Neuronal stem cell (in vitro differentiated cells): Measurements from ENCODE around the gene KIAA1549.
"Not testable (repeated sequence)": the region's sequence is repeated elsewhere in the genome, so short reads cannot be mapped to it uniquely, and the experiment has no call there.

Experiments
- DNase-seq: peaks from one replicate; pipeline ENCODE4 v3.0.0-alpha.2; 2013; ENCODE audit warnings: low spot score
- H2AFZ ChIP-seq: one replicate; pipeline ENCODE4 v1.6.1; 2013; ENCODE audit warnings: mild to moderate bottlenecking, low read length, inconsistent platforms
- H2AK5ac ChIP-seq: 2 replicates; pipeline ENCODE4 v1.6.1; 2013; ENCODE audit warnings: low read depth, mild to moderate bottlenecking, inconsistent platforms, low read length, moderate library complexity, mixed read lengths
- H2BK120ac ChIP-seq: 2 replicates; pipeline ENCODE4 v1.6.1; 2013; ENCODE audit warnings: low read depth, mild to moderate bottlenecking, inconsistent platforms, low read length, moderate library complexity, mixed read lengths
- H2BK12ac ChIP-seq: one replicate; pipeline ENCODE4 v1.6.1; 2013; ENCODE audit warnings: low read length, inconsistent platforms
- H2BK15ac ChIP-seq: 2 replicates; pipeline ENCODE4 v1.6.1; 2013; ENCODE audit warnings: mild to moderate bottlenecking, low read length, inconsistent platforms, mixed read lengths
- H2BK5ac ChIP-seq: one replicate; pipeline ENCODE4 v1.6.1; 2013; ENCODE audit warnings: inconsistent platforms, mild to moderate bottlenecking, low read length, moderate library complexity
- H3K14ac ChIP-seq: one replicate; pipeline ENCODE4 v1.6.1; 2013; ENCODE audit warnings: low read length, inconsistent platforms
- H3K18ac ChIP-seq: 2 replicates; pipeline ENCODE4 v1.6.1; 2013; ENCODE audit warnings: low read length, inconsistent platforms
- H3K23ac ChIP-seq: 2 replicates; pipeline ENCODE4 v1.6.1; 2013; ENCODE audit warnings: low read depth, mild to moderate bottlenecking, mixed read lengths, low read length, inconsistent platforms; ENCODE audit not compliant: poor library complexity
- H3K27ac ChIP-seq: replicated peaks from 3 replicates; pipeline ENCODE4 v1.5.1; 2013; ENCODE audit warnings: low read length, inconsistent platforms
- H3K27me3 ChIP-seq, 3 experiments: 2 replicates each; pipeline ENCODE4 v1.6.1; 2013; ENCODE audit warnings: low read length in 3 of 3, mild to moderate bottlenecking in 2 of 3, inconsistent platforms in 1 of 3, low read depth in 1 of 3, mixed read lengths in 1 of 3, moderate library complexity in 1 of 3; ENCODE audit not compliant: control insufficient read depth in 3 of 3, insufficient read depth in 3 of 3
- H3K36me3 ChIP-seq, 2 donors: replicated peaks in 1 of 2; 2 replicates each; pipeline ENCODE4 v1.6.1; 2013; ENCODE audit warnings: low read length in 2 of 2; ENCODE audit not compliant: control insufficient read depth in 2 of 2, insufficient read depth in 2 of 2
- H3K4ac ChIP-seq: 2 replicates; pipeline ENCODE4 v1.6.1; 2013; ENCODE audit warnings: inconsistent platforms, mild to moderate bottlenecking, low read length, moderate library complexity
- H3K4me1 ChIP-seq, 2 donors: 1 replicate in 1 of 2; 2 replicates in 1 of 2; pipeline ENCODE4 v1.6.1; 2013; ENCODE audit warnings: low read length in 2 of 2, low read depth in 1 of 2; ENCODE audit not compliant: control insufficient read depth in 2 of 2, insufficient read depth in 1 of 2
- H3K4me2 ChIP-seq: one replicate; pipeline ENCODE4 v1.6.1; 2013; ENCODE audit warnings: mild to moderate bottlenecking, low read length, inconsistent platforms; ENCODE audit not compliant: insufficient read depth, poor library complexity, severe bottlenecking
- H3K4me3 ChIP-seq, 2 donors: 2 replicates each; pipeline ENCODE4 v1.5.1; 2013; ENCODE audit warnings: low read length in 2 of 2, mild to moderate bottlenecking in 2 of 2, inconsistent platforms in 1 of 2, moderate library complexity in 1 of 2
- H3K79me1 ChIP-seq: one replicate; pipeline ENCODE4 v1.6.1; 2013; ENCODE audit warnings: low read depth, mild to moderate bottlenecking, inconsistent platforms, low read length, moderate library complexity
- H3K9ac ChIP-seq: one replicate; pipeline ENCODE4 v1.6.1; 2013; ENCODE audit warnings: mild to moderate bottlenecking, low read depth, low read length, inconsistent platforms; ENCODE audit not compliant: poor library complexity
- H3K9me3 ChIP-seq, 2 donors: replicated peaks in 1 of 2; 2 replicates each; pipeline versions ENCODE3 to v1.6.1; 2013; ENCODE audit warnings: low read length in 2 of 2, mild to moderate bottlenecking in 2 of 2, inconsistent platforms in 1 of 2, low read depth in 1 of 2, mixed read lengths in 1 of 2, moderate library complexity in 1 of 2; ENCODE audit not compliant: control insufficient read depth in 2 of 2, insufficient read depth in 1 of 2
- H4K8ac ChIP-seq: one replicate; pipeline ENCODE4 v1.6.1; 2013; ENCODE audit warnings: low read depth, mild to moderate bottlenecking, inconsistent platforms, low read length, moderate library complexity
- H4K91ac ChIP-seq: one replicate; pipeline ENCODE4 v1.6.1; 2013; ENCODE audit warnings: low read length, low read depth, mild to moderate bottlenecking, inconsistent platforms; ENCODE audit not compliant: poor library complexity
- WGBS, 2 donors: extraction: QIAGEN DNeasy Blood & Tissue Kit; methylation state at CpG; one replicate each; pipeline ENCODE4 v1.1.7; 2013; ENCODE audit warnings: missing lambda C conversion rate in 2 of 2, mixed read lengths in 1 of 2; ENCODE audit not compliant: insufficient read length in 2 of 2, insufficient replicate concordance in 1 of 2; ENCODE audit errors: extremely low coverage in 2 of 2; 5-methylcytosine and 5-hydroxymethylcytosine counted together

The KIAA1549 gene

DNA sequence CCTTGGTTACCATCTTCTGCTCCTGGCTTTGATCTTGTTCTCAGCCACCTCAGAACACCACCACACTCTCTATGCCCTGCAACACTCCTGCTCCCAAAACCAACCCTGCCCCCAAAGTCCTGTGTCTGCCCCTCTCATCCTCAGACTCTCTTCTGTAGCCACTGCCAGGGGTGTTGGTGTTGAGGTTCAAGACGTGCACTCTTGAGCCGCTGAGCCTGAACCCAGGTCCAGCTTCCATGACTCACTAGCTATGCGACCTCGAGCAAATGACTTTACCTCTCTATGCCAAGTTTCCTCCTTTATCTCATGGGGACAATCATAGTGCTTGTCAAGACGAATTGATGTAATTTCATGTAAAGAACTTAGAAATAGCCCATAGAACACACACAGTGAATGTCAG lies 182.4 kb downstream of the KIAA1549 start:
- H2AFZ ChIP-seq, result no peak overlapping the region
- no peak overlapping the region for H2BK5ac ChIP-seq
- peak overlapping the region; percentile 44 for H2AK5ac ChIP-seq
- no peak overlapping the region for H3K4me3 ChIP-seq
- H3K27me3 ChIP-seq, result peaks cover 0 to 19% (median 0%) of the 10 kb centered on the region in 3 experiments
- H3K4me2 ChIP-seq, result no peak overlapping the region
- no peaks in the 10 kb centered on the region for H3K9me3 ChIP-seq
- no peak overlapping the region for H3K23ac ChIP-seq
- peaks cover 0 to 10% of the 10 kb centered on the region in 2 donors for H3K4me1 ChIP-seq
- H3K9ac ChIP-seq, result peak overlapping the region; percentile 24
- H4K8ac ChIP-seq, result no peak overlapping the region
- no peak overlapping the region for H2BK15ac ChIP-seq
- peaks cover 1% of the 10 kb centered on the region for H3K79me1 ChIP-seq
- peak overlapping the region; percentile 39 for H3K18ac ChIP-seq
- H2BK120ac ChIP-seq, result no peak overlapping the region
- H3K14ac ChIP-seq, result no peak overlapping the region
- H3K36me3 ChIP-seq, result no peaks in the 10 kb centered on the region
- no CpG with 5 or more reads among the region's 5 CpGs for whole genome bisulfite sequencing, 2 donors
- no peak for DNase-seq
- H2BK12ac ChIP-seq, result no peak overlapping the region
- H3K4ac ChIP-seq, result no peak overlapping the region
- no peak overlapping the region for H4K91ac ChIP-seq
- no peak overlapping the region for H3K27ac ChIP-seq

DNA sequence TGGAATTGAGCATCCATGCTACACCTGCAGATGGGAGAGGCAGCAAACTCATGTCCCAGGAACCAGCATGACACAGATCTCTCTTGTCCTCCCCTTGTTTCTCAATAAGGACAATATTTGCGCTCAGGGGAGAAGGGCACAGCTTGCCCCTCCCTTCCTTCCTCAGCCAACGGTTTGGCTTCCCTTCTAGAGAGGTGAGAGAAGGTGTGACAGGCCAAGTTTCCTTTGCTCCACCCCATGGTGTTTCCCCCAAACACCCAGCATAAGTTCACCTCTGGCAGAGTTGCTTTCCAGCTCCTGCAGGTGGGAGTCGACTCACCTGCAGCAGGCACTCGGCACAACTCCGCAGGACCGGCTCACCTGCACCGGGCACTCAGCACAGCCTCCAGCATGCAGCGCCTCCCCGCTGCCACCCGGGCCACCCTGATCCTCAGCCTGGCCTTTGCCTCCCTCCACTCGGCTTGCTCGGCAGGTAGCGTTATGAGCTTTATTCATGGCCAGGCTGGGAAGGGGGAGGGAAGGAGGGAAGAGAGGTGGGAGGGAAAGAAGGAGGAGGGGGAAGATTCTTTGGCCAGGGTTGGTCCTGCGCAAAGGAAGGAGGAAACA lies 183.4 kb downstream of the KIAA1549 start, which contains the start of the genes ATP6V0A4 and TMEM213:
TSS of gene ATP6V0A4 (minus strand) at position 482 of the 606 bp plus-strand sequence. CDS start 26,949 bp downstream, outside the sequence.
TSS of gene TMEM213 (plus strand) at position 280 of the 606 bp plus-strand sequence. CDS start at position 391, 111 bp downstream.
- Histone ChIP-seq H3K4me3 (no peak within 1 kb of the TSS), H2AK5ac (peak within 1 kb of the TSS; percentile 44), H2BK12ac (no peak within 1 kb of the TSS), H2BK120ac (no peak within 1 kb of the TSS), H3K9me3 (no peaks in the 10 kb centered on the region), H3K9ac (peak within 1 kb of the TSS; percentile 32), H4K91ac (no peak within 1 kb of the TSS), H2AFZ (no peak within 1 kb of the TSS), H3K27ac (no peak within 1 kb of the TSS), H3K36me3 (no peaks in the 10 kb centered on the region), H3K18ac (peak within 1 kb of the TSS; percentile 39), H3K4me2 (peak within 1 kb of the TSS; percentile 37), H3K23ac (peak within 1 kb of the TSS; percentile 37), H3K14ac (no peak within 1 kb of the TSS), H3K4me1 (peaks cover 0 to 10% of the 10 kb centered on the region in 2 donors), H3K4ac (no peak within 1 kb of the TSS), H3K79me1 (no peaks in the 10 kb centered on the region), H2BK5ac (no peak within 1 kb of the TSS), H3K27me3 (peaks cover 0 to 24% (median 0%) of the 10 kb centered on the region in 3 experiments), H2BK15ac (no peak within 1 kb of the TSS), H4K8ac (peak within 1 kb of the TSS; percentile 97)
- DNase-seq, result no peak
- no CpG with 5 or more reads among the region's 14 CpGs for WGBS, 2 donors

DNA sequence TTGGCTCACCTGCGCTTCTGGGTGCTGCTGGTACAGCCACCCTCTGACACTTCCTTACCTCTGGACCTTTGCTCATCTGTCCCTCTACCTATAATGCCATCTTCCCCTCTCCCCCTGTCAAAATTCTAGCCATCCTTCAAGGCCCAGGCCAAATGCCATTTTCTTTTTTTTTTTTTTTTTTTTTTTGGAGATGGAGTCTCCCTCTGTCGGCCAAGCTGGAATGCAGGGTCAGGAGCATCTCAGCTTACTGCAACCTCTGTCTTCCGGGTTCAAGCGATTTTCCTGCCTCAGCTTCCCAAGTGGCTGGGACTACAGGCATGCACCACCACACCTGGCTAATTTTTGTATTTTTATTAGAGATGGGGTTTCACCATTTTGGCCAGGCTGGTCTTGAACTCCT lies 184.1 kb downstream of the KIAA1549 start:
- not testable (repeated sequence) for H3K9ac ChIP-seq, DNase-seq, H3K14ac ChIP-seq, H3K4me2 ChIP-seq, H4K91ac ChIP-seq, H2BK120ac ChIP-seq, H3K36me3 ChIP-seq, H2AFZ ChIP-seq, H3K9me3 ChIP-seq, H2BK12ac ChIP-seq, H3K79me1 ChIP-seq, H2AK5ac ChIP-seq, H2BK5ac ChIP-seq, H3K18ac ChIP-seq, H3K23ac ChIP-seq, H3K4ac ChIP-seq, H2BK15ac ChIP-seq, H4K8ac ChIP-seq, H3K4me3 ChIP-seq, H3K27ac ChIP-seq
- no CpG with 5 or more reads among the region's 4 CpGs for WGBS, 2 donors
- H3K27me3 ChIP-seq, result peaks cover 0 to 24% (median 0%) of the 10 kb centered on the region in 3 experiments
- peaks cover 0 to 10% of the 10 kb centered on the region in 2 donors for H3K4me1 ChIP-seq

DNA sequence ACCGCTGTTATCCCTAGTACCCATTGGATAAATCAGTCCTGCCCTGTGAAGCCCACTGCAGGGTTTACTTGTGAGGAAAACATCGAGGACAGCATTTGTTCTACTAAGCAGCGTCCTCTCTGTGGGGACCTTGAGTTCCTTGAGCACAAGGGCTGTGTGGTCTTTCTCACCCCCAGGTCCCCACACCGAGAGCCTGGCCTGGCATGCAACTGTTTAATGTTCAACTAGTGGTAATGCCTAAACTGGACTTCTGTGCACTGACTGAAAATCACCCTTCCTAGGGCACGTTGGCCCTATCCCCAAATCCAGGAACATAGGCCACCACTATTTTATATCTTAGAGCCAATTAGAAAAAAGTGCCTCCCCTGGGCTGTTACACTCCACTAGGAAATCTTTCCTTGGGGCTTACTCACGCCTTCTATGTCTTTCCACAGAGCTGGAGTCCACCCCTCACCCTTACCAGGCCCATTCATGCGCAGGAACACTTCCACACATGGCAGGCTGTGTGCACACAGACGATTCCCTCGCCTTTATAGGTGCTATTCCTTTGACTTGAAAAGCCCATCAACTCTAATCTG lies 185.1 kb downstream of the KIAA1549 start:
- no peak overlapping the region for H4K91ac ChIP-seq
- no peak overlapping the region for H3K14ac ChIP-seq
- no peak overlapping the region for H3K4me3 ChIP-seq
- no peak overlapping the region for H2BK5ac ChIP-seq
- H2BK120ac ChIP-seq, result no peak overlapping the region
- H3K23ac ChIP-seq, result no peak overlapping the region
- no peak overlapping the region for H2AK5ac ChIP-seq
- no peak overlapping the region for H4K8ac ChIP-seq
- DNase-seq, result no peak
- H3K18ac ChIP-seq, result no peak overlapping the region
- no peak overlapping the region for H3K4ac ChIP-seq
- H3K9me3 ChIP-seq, result no peaks in the 10 kb centered on the region
- no peak overlapping the region for H2BK12ac ChIP-seq
- H3K4me1 ChIP-seq, result peaks cover 0 to 10% of the 10 kb centered on the region in 2 donors
- H3K79me1 ChIP-seq, result no peaks in the 10 kb centered on the region
- H2BK15ac ChIP-seq, result no peak overlapping the region
- no peak overlapping the region for H2AFZ ChIP-seq
- WGBS, 2 donors, result no CpG with 5 or more reads among the region's 9 CpGs
- no peaks in the 10 kb centered on the region for H3K36me3 ChIP-seq
- no peak overlapping the region for H3K27ac ChIP-seq
- no peak overlapping the region for H3K9ac ChIP-seq
- H3K4me2 ChIP-seq, result no peak overlapping the region
- H3K27me3 ChIP-seq, result peaks cover 0 to 24% (median 0%) of the 10 kb centered on the region in 3 experiments
